ENCODE measurements around the gene ANK3. TPM values are rescaled to one million over a fixed set of nuclear protein-coding genes. Genes with fewer than 3 reads are reported as not detected.
A peak's percentile ranks its signal among the peaks of the same experiment; 100 is the strongest.

The ANK3 gene
- total RNA-seq, 8 experiments from 2014 or later, result 8.1 to 191 (median 78.3) TPM

DNA sequence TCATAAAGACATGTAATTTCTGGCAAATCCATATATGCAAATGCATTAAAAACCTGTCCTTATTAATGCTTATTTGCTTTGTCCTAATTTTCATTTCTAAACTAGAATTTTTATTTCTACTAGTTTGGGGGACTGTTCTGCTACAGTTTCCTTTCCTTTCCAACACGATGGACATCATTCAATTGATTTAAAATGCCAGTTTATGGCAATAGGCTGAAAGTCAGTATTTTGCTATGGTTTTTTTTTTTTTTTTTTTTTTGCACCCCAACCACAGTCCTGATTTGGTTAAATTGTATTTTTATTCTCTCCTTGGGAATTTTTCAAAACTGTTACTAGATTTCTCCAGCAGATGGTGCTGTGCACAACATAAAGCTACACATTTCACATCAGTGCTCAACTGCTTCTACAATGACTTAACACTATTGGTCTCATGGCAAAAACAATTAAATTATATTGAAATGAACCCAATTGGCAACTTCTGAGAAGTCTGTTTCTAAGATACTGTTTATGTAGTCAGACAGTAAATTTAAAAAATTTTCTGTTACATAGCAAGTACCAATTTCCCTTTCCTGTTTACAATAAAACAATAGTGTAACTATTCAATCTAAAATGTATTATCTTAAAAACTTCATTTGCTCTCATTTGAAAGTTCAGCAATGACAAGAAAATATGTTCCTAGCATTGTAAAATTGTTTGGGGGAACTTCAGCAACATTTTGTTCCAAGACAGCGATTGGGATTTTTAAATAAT lies 289.5 kb downstream of the ANK3 start:
- Histone ChIP-seq H3K27ac (no peak overlapping the region), H3K4me3 (no peak overlapping the region), H3K4me1 (replicated peaks in 1 of 2) (peaks cover 0 to 6% of the 10 kb centered on the region in 2 donors)
- in situ Hi-C loops (cut with MboI; ENCODE audit: low pct_unique_long_range_greater_than_20kb in 2 of 9, low sequenced_read_pairs in 9 of 9, unreplicated experiment in 9 of 9), result loop anchor here in 8 of 9 experiments (10.0 to 25.0 kb wide), 5 partner anchors 105 to 562 kb away; no protein-coding TSS in a partner anchor
- WGBS, 10 experiments, result 0 to 100% (median 74%) methylated on average over 1 to 2 of the region's 2 CpGs
- ATAC-seq (replicated peaks in 6 of 8), result peak in 4 of 8 experiments; percentile 48 to 81 (median 78)

DNA sequence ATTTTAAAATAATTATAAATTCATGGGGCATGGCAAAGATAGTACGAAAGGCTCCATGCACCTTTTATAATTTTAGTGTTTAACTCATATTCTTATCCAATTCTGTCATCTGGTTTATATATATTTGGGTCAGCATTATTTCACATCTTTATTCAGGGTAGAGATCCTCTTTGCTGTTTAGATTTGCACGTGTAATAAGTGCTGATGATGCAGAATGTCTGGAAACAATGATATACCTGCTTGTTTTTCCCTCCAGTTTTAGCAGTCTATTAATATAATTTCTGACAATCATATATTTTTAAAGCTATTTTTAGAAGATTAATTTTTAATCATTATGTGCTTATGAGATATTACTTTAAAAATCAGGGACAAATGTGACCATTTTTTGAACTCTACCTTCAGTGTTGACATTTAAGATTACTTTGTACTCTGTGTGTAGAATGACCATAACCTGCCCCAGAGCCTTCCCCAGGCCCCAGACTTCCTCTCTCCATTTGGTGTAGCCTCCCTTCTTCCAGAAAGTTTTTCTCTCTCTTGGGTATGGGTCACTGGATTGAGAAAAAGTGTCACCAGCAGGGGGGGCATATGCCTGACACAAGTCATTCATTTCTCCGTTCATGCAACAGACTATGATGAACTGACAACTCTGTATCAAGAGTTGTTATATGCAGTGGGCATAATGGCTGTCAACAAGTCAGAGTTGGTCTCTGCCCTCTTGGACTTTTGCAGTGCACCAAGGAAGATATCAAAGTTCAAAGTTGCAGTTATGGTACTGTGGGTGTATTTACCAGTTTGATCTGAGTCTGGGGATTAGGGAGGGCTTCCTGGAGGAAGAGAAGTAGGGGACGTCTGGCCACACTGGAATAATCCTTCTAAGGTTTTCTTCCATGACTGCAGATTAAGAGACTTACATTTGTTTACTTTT lies 290.7 kb downstream of the ANK3 start:
- WGBS, 10 experiments, result 13 to 100% (median 83%) methylated on average over 2 to 4 of the region's 4 CpGs
- H3K4me3 ChIP-seq, result no peak overlapping the region
- ATAC-seq (replicated peaks in 6 of 8), result peak in 2 of 8 experiments; percentile 30 to 46
- H3K4me1 ChIP-seq (replicated peaks in 1 of 2), result peaks cover 0 to 6% of the 10 kb centered on the region in 2 donors
- H3K27ac ChIP-seq, result no peak overlapping the region
- in situ Hi-C loops (cut with MboI; ENCODE audit: low pct_unique_long_range_greater_than_20kb in 2 of 9, low sequenced_read_pairs in 9 of 9, unreplicated experiment in 9 of 9), result loop anchor here in 6 of 9 experiments (10.0 to 25.0 kb wide), 4 partner anchors 106 to 563 kb away; no protein-coding TSS in a partner anchor

DNA sequence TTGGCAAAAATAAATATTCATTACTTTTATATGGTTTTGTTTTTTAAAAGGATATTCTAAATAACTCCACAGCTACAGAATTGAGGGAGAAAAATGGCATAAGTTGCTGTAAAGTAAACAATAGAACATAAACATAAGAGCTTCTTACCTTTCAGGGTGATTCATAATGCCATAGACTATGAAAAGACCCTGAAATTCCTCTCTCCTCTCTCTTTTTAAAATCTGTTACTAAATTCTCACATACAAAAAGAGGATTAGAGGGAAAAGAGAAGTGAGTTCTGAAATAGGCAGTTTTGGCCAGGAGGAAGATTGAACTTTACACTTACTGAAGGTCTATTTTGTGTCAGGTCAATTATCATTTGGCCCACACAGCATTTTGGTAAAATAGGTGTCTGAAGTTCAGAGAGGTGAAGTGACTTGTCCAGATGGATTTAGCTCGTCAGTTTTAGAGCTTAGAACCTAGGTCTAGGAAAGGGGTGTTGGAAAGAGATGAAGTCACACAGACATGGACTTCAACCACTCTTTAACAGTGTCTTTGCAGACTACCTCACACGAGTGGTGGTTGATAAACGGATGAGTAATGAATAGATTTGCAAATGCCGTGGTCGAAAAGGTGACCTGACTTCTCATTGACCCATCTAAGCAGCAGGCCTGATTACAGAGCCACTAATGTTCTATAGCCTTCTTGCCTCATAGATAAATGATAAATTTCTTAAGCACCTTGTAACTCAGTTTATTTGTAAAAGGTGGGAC lies 292.7 kb downstream of the ANK3 start:
- ATAC-seq (replicated peaks in 6 of 8), result peak in 2 of 8 experiments; percentile 8 to 29
- no peak overlapping the region for H3K27ac ChIP-seq
- no peak overlapping the region for H3K4me3 ChIP-seq
- H3K4me1 ChIP-seq (replicated peaks in 1 of 2), result peaks cover 0 to 6% of the 10 kb centered on the region in 2 donors
- 30 to 83% (median 62%) methylated on average over 1 to 5 of the region's 5 CpGs; no CpG with 5 or more reads in 1 of the 10 experiments for WGBS, 10 experiments
- in situ Hi-C loops (cut with MboI; ENCODE audit: low pct_unique_long_range_greater_than_20kb in 2 of 9, low sequenced_read_pairs in 9 of 9, unreplicated experiment in 9 of 9), result loop anchor here in 6 of 9 experiments (10.0 to 25.0 kb wide), 4 partner anchors 108 to 565 kb away; no protein-coding TSS in a partner anchor

DNA sequence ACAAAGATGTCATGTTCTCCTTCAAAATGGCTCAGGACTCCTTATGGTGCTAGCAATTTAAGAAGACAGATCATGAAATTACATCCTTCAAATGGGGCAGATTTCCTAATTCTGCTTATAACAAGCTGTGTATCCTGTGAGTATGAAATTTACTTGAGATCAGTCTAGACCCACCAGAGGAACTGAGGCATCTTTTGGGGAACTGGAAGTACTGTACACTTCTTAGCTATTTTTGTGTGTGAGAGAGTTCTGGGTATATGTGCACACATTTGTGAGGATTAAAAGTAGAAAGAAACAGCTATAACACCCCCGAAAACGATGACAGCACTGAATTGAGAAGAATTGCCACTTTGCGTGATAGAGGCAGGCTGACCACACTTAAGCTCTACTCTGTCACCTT lies 296.4 kb downstream of the ANK3 start:
- in situ Hi-C loops (cut with MboI; ENCODE audit: low pct_unique_long_range_greater_than_20kb in 2 of 9, low sequenced_read_pairs in 9 of 9, unreplicated experiment in 9 of 9), result loop anchor here in 6 of 9 experiments (10.0 to 25.0 kb wide), 4 partner anchors 111 to 569 kb away; no protein-coding TSS in a partner anchor
- Histone ChIP-seq H3K4me3 (no peak overlapping the region), H3K4me1 (replicated peaks in 1 of 2) (peaks cover 0 to 3% of the 10 kb centered on the region in 2 donors), H3K27ac (no peak overlapping the region)
- ATAC-seq (replicated peaks in 6 of 8), result no peak
- WGBS, 10 experiments, result 75 to 100% (median 90%) methylated on average over 2 to 3 of the region's 3 CpGs; no CpG with 5 or more reads in 4 of the 10 experiments

DNA sequence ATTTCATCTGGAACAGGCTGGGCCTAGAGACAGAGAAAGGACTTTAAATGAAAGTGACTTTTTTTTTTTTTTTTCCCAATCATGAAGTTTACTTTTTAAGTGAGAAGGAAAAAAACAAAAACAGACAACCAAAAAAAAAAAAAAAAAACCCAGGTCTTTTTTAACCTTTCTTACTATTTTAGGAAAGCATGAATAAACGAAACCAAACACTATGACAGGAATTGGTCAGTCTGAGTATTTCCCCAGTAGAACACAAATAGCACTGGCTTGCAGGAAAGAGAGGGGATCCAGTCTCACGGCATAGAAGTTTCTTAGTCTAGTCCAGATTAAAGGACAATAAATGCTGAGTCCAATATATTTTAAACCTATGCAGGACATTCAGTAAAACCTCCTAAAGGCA lies 302.8 kb downstream of the ANK3 start:
- no peak for ATAC-seq (replicated peaks in 6 of 8)
- in situ Hi-C loops (cut with MboI; ENCODE audit: low pct_unique_long_range_greater_than_20kb in 2 of 9, low sequenced_read_pairs in 9 of 9, unreplicated experiment in 9 of 9), result loop anchor here in 5 of 9 experiments (25.0 kb wide), 2 partner anchors 350 to 575 kb away; no protein-coding TSS in a partner anchor
- Histone ChIP-seq H3K4me1 (replicated peaks in 1 of 2) (no peaks in the 10 kb centered on the region), H3K4me3 (no peak overlapping the region), H3K27ac (no peak overlapping the region)
- WGBS, 10 experiments, result 17 to 100% (median 77%) methylated on average over 1 to 2 of the region's 2 CpGs; no CpG with 5 or more reads in 1 of the 10 experiments

DNA sequence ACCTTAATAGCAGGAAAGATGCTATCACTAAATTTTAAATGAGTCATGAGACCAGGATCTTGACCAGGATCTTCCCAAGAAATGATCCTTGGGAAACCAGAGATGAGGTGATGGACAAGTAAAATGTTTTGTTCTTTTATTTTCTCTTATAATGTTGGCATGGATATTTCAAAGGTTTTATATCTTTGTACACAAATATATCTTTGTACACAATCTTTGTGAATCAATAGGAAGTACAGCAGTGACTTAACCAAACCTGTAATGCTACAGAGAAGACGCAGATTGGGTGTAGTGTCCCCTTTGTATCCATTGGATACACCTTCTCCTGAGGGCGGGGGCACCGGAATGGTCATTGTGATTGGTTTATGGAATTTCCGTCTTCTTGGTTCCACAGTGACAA lies 303.3 kb downstream of the ANK3 start:
- H3K4me3 ChIP-seq, result no peak overlapping the region
- H3K4me1 ChIP-seq (replicated peaks in 1 of 2), result no peaks in the 10 kb centered on the region
- 67 to 100% (median 95%) methylated on average over 1 to 4 of the region's 4 CpGs; no CpG with 5 or more reads in 2 of the 10 experiments for WGBS, 10 experiments
- ATAC-seq (replicated peaks in 6 of 8), result no peak
- in situ Hi-C loops (cut with MboI; ENCODE audit: low pct_unique_long_range_greater_than_20kb in 2 of 9, low sequenced_read_pairs in 9 of 9, unreplicated experiment in 9 of 9), result loop anchor here in 5 of 9 experiments (25.0 kb wide), 2 partner anchors 351 to 576 kb away; no protein-coding TSS in a partner anchor
- no peak overlapping the region for H3K27ac ChIP-seq

- Histone ChIP-seq H3K4me1 (replicated peaks in 1 of 2) (no peaks in the 10 kb centered on the region), H3K4me3 (no peak overlapping the region), H3K27ac (no peak overlapping the region)
- WGBS, 10 experiments, result 0 to 87% (median 60%) methylated on average over 1 to 5 of the region's 5 CpGs; no CpG with 5 or more reads in 2 of the 10 experiments
- in situ Hi-C loops (cut with MboI; ENCODE audit: low pct_unique_long_range_greater_than_20kb in 2 of 9, low sequenced_read_pairs in 9 of 9, unreplicated experiment in 9 of 9), result loop anchor here in 5 of 9 experiments (25.0 kb wide), 2 partner anchors 354 to 579 kb away; no protein-coding TSS in a partner anchor
- ATAC-seq (replicated peaks in 6 of 8), result peak in 5 of 8 experiments; percentile 21 to 86 (median 61)
Observed at GRCh38 chr10:60082744-60083344, 306.8 kb downstream of the ANK3 start.

DNA sequence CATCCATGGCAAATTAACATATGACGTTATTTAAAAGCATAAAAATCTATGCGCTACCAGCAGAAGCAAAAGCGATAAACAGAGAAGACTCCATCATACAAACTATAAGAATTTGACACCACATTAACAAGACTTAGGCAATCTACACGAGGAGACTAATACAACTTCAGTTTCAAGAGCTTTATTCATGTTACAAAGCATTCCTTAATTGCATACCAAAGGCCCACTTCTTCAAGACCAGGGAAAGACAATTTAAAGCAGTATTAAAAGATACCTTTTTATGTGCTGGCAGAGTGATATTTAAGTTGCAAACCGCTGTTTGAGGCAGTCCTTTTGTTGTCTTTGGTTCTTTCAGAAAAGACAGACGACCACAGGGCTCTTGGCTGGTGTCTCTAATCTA lies 307.3 kb downstream of the ANK3 start:
- Histone ChIP-seq H3K27ac (no peak overlapping the region), H3K4me3 (no peak overlapping the region), H3K4me1 (replicated peaks in 1 of 2) (no peaks in the 10 kb centered on the region)
- ATAC-seq (replicated peaks in 6 of 8), result peak in 3 of 8 experiments; percentile 18 to 54 (median 20)
- in situ Hi-C loops (cut with MboI; ENCODE audit: low pct_unique_long_range_greater_than_20kb in 2 of 9, low sequenced_read_pairs in 9 of 9, unreplicated experiment in 9 of 9), result loop anchor here in 5 of 9 experiments (25.0 kb wide), 2 partner anchors 355 to 580 kb away; no protein-coding TSS in a partner anchor
- 45 to 83% (median 57%) methylated on average over 3 to 6 of the region's 6 CpGs for WGBS, 10 experiments

DNA sequence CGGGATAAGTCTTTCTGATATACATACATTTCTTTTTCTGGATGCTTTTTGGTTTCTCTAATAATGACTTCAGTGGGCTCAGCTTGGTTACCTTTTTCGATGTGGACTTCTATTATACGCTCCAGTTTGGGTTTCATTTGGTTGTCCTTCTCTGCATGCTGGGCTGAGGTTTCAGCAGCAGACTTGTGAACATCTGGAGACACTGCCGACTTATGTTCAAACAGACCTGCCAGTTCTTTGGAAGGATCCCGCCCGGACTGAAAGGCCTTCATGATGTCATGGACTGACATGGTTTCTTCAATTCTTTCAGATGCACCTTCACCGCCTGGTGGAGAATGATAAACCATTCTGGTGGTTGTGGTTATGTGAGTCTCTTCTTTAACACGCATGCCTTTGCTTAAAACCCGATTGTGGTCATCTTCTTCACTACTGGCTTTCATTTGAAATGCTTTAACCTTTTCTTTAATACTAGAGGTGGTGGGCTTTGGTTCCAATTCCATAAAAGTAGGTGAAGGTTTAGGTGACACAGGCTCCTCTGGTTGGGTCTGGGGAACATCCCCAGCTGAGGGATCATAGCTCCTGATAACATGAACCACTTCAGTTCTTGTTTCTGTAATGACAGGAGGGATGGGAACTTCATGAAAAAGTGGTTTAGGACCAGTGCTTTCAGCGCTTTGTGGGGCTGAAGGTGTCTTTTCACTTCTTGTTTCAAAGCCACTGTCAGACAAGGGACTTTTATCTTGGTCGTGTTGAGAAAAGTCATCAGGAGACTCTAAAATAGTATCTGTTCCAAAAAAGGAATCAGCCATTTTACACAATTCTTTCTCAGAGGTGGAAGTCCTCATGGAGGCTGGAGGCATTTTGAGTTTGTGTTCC lies 315.7 kb downstream of the ANK3 start:
- 74 to 97% (median 90%) methylated on average over 1 to 11 of the region's 11 CpGs for WGBS, 10 experiments
- Histone ChIP-seq H3K27ac (no peak overlapping the region), H3K4me1 (replicated peaks in 1 of 2) (no peaks in the 10 kb centered on the region), H3K4me3 (no peak overlapping the region)
- no peak for ATAC-seq (replicated peaks in 6 of 8)
- in situ Hi-C loops (cut with MboI; ENCODE audit: low pct_unique_long_range_greater_than_20kb in 2 of 9, low sequenced_read_pairs in 9 of 9, unreplicated experiment in 9 of 9), result no loop called here

- 56 to 100% (median 93%) methylated on average over 1 to 4 of the region's 4 CpGs; no CpG with 5 or more reads in 2 of the 10 experiments for WGBS, 10 experiments
- H3K4me3 ChIP-seq, result no peak overlapping the region
- no peak for ATAC-seq (replicated peaks in 6 of 8)
- H3K27ac ChIP-seq, result no peak overlapping the region
- no peaks in the 10 kb centered on the region for H3K4me1 ChIP-seq (replicated peaks in 1 of 2)
- in situ Hi-C loops (cut with MboI; ENCODE audit: low pct_unique_long_range_greater_than_20kb in 2 of 9, low sequenced_read_pairs in 9 of 9, unreplicated experiment in 9 of 9), result no loop called here
Observed at GRCh38 chr10:60073397-60073780, 316.3 kb downstream of the ANK3 start.

GRCh38 chr10:60069311-60069710 lies 320.4 kb downstream of the ANK3 start:
- 48 to 100% (median 100%) methylated on average over 1 to 2 of the region's 2 CpGs; no CpG with 5 or more reads in 2 of the 10 experiments for WGBS, 10 experiments
- H3K4me1 ChIP-seq (replicated peaks in 1 of 2), result no peaks in the 10 kb centered on the region
- ATAC-seq (replicated peaks in 6 of 8), result no peak
- in situ Hi-C loops (cut with MboI; ENCODE audit: low pct_unique_long_range_greater_than_20kb in 2 of 9, low sequenced_read_pairs in 9 of 9, unreplicated experiment in 9 of 9), result no loop called here
- H3K27ac ChIP-seq, result no peak overlapping the region
- no peak overlapping the region for H3K4me3 ChIP-seq
